Measurements from ENCODE around the gene CCDC28B.

GRCh38 chr1:32223683-32224082 lies 23.3 kb downstream of the CCDC28B start:
- TF ChIP-seq PKNOX1 (IDR thresholded peaks at IDR 0.05) = no peak
- TF ChIP-seq BHLHE40 (IDR thresholded peaks at IDR 0.05; ENCODE audit: borderline replicate concordance) = no peak
- TF ChIP-seq FOXK2 (IDR thresholded peaks at IDR 0.05) = no peak
- no peak for TF ChIP-seq FOXM1 (IDR thresholded peaks at IDR 0.05; ENCODE audit: borderline replicate concordance)
- no peak for TF ChIP-seq L3MBTL2 (conservative IDR thresholded peaks at IDR 0.05)
- no peak for TF ChIP-seq TARDBP (IDR thresholded peaks at IDR 0.05)
- no peak for TF ChIP-seq CTBP1 (IDR thresholded peaks at IDR 0.05; ENCODE audit: borderline replicate concordance)
- no peak for TF ChIP-seq LEF1 (IDR thresholded peaks at IDR 0.05; ENCODE audit: borderline replicate concordance)
